GM15510 (cell line): Measurements from ENCODE around the gene ATG2B.

Experiments used
- POLR2A ChIP-seq: IDR thresholded peaks from 3 replicates; pipeline ENCODE4 v1.6.1; 2011; ENCODE audit warnings: borderline replicate concordance; ENCODE audit not compliant: insufficient read length; ENCODE audit errors: extremely low read depth

Gene ATG2B

DNA sequence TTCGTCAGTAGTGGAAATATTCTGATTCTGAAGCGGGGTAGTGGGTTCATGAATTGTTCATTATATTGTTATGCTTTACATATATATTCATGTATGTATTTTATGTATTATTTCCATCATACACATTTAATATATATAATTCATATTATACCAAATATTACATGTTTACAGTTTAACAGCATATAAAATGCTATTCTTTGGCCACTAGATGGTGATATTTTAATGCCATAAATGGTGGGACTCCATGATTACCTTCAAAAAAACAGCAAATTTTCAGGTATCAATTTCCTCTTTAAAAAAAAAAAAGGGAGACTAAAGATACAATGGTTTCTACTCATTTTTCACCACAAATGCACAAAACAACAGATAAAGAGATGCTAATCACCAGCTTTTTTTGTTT, 66.1 kb downstream of the ATG2B start:
- no peak for TF ChIP-seq POLR2A

GRCh38 chr14:96294246-96294645, 68.9 kb downstream of the ATG2B start:
- TF ChIP-seq POLR2A: no peak

DNA sequence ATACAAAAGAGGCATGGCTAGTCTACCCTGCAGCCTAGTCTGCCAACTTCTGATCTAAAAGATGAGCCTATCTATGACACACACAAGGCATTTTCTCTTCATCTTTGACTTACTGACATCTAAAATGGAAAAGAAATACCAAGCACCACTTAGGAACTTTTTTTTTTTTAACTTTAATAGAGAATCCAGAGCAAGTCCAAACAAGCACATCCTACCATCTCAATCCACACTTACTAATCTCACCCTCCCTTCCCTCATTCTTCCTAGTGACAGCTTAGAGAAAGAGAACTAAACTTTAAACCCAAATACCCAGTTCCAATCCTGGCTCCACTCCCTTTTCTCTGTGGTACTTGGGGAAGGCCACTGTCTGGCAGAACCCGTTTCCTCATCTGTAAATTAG, 75.3 kb downstream of the ATG2B start:
- TF ChIP-seq POLR2A: no peak

- no peak for TF ChIP-seq POLR2A
Measured at GRCh38 chr14:96286251-96286650, 76.9 kb downstream of the ATG2B start.

DNA sequence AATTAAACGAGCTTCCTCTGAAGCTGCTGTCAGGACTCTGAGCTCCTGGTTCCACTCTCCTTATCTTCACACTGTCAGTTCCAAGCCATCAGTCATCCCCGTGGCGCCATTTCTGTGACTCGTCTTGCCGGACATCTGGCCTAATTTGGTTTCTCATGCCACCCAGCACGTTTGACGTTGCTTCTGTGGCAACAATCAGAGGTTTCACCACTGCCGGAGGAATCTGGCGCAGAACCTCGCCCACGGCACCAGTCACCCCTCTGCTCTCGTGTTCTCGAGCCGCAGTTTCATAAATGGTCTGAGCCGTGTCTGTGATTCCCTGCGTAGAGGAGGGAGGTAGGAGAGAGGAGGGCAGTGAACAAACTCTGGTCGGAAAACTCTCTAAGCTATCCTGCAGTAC, 77.5 kb downstream of the ATG2B start:
- TF ChIP-seq POLR2A: no peak

GRCh38 chr14:96284430-96284829, 78.7 kb downstream of the ATG2B start:
- no peak for TF ChIP-seq POLR2A

GRCh38 chr14:96284008-96284407, 79.1 kb downstream of the ATG2B start:
- no peak for TF ChIP-seq POLR2A

DNA sequence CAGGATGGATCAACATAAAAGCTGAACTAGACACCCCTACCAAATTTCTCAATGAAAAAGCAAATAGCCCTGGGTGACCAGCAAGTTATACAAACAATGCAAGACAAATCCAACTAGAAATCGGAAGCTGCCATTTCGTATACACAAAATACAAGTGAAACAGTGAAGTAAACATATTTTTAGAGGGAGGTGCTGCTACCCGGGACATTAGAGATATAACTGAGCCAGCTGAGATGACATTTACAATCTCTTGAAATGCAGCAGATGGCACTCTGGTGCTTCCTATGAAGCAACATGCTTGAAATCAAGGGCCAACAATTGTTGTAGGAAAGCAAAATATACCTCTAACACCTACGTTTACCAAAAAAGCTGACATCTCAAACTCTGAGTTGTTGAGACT, 81.7 kb downstream of the ATG2B start:
- no peak for TF ChIP-seq POLR2A

DNA sequence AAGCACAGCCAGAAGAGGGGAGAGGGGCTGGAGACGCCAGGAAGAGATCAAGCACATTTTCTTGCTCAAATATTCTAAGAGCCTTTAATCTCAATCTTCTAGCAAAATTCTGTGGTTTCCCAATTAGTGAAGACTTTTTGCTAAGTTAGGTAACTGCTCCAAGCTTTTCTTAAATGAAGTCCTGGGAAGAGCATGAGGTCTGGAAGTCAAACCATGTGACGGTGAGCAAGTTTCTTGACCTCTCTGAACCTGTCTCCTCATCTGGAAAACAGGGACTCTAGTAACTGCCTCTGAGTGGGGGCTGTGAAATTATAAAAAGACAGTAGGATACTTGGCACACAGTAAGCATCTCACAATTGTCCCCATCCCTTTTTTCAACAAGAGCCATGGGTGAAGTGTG, 83.0 kb downstream of the ATG2B start:
- TF ChIP-seq POLR2A: no peak

GRCh38 chr14:96279564-96279963, 83.6 kb downstream of the ATG2B start:
- TF ChIP-seq POLR2A: no peak

GRCh38 chr14:96277890-96278289, 85.3 kb downstream of the ATG2B start:
- no peak for TF ChIP-seq POLR2A

DNA sequence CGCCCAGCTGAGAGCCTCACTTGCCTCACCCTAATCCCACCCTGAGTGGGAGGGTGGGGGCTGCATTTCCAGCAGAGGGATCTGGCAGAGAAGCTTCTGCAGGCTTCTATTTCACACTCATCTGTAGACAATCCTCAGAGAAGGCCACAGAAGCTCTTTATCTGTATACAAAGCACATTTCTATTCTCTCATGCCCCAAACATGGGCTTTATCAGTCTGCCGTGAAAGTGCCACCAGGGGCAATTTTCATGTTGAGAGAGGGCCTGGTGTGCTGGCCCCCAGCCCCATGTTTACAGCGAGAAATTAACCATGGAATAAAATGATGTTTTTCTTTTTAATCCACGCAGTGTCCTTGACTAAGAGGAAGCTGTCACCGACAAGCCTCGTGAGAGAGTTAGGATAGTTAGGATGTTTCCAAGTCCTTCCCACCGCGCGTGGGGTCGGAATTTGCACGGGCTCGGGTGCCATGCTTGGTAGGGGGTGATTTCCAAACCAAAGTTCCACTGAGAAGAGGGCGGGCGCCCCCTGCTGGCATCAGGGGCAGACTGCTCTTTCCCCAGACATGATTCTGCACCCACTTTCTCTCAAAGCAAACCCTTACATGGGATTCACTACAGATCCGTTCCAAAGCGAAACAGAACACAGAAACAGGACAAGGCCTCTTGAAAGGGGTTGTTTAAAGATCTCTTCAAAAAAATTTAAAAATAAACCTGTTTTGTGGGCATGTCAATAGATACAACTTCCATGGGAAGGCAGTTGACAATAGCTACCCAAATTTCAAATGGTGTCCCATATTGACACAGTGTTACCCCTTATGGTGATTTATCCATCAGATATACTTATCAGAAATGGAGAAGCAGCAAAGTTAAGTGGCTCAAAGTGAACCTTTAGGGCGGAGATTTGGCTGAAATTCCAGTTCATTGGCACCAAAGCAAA, 87.7 kb downstream of the ATG2B start:
- no peak for TF ChIP-seq POLR2A

DNA sequence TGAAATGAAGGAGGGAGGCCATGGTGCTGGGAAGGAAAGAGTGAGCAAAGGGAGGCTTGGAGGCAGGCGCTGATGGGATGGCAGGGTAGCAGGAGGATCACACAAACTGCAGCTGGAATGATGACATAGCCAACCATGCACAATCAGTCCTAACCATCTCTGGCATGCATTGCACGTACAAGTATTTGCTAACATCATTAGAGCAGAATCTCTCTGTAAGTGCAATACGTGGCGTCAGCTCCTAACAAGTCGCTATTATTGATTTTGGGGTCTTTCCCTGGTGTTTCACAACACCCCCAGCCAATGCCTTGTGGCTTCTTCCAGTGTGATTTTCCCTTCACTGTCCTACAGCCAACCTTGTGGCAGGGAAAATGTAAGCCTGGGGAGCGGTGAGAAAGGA, 88.6 kb downstream of the ATG2B start:
- no peak for TF ChIP-seq POLR2A

DNA sequence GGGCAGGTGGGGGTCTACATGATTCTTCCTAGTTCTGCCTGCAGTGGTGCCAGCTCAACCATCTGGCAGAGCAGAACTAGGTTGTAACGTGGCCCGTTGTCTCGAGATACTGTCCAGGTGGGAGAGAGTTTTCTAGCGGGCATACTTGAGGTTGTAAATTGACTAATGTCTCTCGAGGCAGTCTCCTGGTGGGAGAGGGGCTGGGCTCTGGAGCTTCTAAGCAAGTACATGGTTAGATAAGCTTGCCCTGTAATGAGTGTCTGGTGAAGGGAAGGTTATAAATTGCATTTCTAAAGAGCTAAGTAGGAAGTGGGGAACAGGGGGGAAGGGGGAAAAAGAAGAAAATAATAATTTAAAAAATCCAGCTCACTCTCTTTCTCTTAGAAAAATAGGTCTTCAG, 89.0 kb downstream of the ATG2B start:
- TF ChIP-seq POLR2A: no peak

- no peak for TF ChIP-seq POLR2A
Measured at GRCh38 chr14:96273629-96274028, 89.5 kb downstream of the ATG2B start.

DNA sequence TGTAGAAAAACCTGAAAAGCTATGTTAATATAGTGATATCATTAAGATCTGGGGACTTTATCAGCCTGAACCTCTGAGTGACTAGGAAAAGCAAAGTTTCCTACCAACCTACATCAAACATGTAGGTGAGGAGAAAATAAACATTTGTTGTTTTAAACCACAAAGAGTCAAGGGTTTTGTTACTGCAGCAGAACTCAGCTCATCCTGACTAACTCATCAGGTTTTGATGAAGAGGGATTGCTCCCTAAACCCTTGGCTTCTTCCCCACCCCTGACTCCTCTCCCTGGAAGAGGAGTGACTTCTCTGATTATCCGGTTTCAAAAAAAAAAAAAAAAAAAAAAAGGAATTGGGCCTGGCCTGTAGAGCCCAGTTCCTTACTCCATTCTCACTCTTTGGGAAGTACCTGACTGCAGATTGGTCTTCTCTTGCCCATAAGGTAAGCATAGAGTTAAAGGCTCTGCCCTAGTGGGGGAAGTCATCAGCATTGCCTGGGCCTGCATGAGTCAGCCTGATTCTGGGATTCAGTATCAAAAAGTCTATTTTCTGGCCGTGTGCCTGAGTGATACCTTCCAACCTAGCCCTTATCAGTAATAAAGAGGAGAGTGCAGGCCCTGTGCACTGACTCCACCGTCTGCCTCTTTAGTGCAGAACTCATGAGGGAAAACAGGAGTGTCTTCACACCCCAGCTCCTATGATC, 90.2 kb downstream of the ATG2B start:
- no peak for TF ChIP-seq POLR2A
